ENCODE results near the gene XRCC3. TPM values are rescaled to one million over a fixed set of nuclear protein-coding genes. Genes with fewer than 3 reads are reported as not detected.

Gene XRCC3
- total RNA-seq, 1 donor from 2014 or later = 6.9 TPM

- intact Hi-C loops (cut with DNase I) = no loop called here
- no peak overlapping the region for H3K27ac ChIP-seq
- peaks cover 0 to 42% of the 10 kb centered on the region in 2 donors for H3K36me3 ChIP-seq
- H3K4me1 ChIP-seq = peaks cover 28% of the 10 kb centered on the region
- no peaks in the 10 kb centered on the region for H3K9me3 ChIP-seq
- H3K4me3 ChIP-seq = no peak overlapping the region
- no peak for DNase-seq (ENCODE audit: extremely low spot score in 2 of 2)
- no peak for TF ChIP-seq POLR2A (IDR thresholded peaks at IDR 0.05)
- TF ChIP-seq POLR2AphosphoS5 (IDR thresholded peaks at IDR 0.05; ENCODE audit: insufficient read depth in 1 of 2, low read depth in 1 of 2) = no peak
- no peak for TF ChIP-seq CTCF (IDR thresholded peaks at IDR 0.05)
- H3K27me3 ChIP-seq = no peaks in the 10 kb centered on the region
Measured at GRCh38 chr14:103704708-103705107, 10.5 kb downstream of the XRCC3 start.

- peaks cover 0 to 51% of the 10 kb centered on the region in 2 donors for H3K36me3 ChIP-seq
- intact Hi-C loops (cut with DNase I) = no loop called here
- H3K27me3 ChIP-seq = no peaks in the 10 kb centered on the region
- H3K9me3 ChIP-seq = no peaks in the 10 kb centered on the region
- H3K4me3 ChIP-seq = no peak overlapping the region
- H3K4me1 ChIP-seq = peaks cover 28% of the 10 kb centered on the region
- H3K27ac ChIP-seq = no peak overlapping the region
- DNase-seq (ENCODE audit: extremely low spot score in 2 of 2) = no peak
- peak in 1 of 2 donors; percentile 3 for TF ChIP-seq POLR2AphosphoS5 (IDR thresholded peaks at IDR 0.05; ENCODE audit: insufficient read depth in 1 of 2, low read depth in 1 of 2)
- TF ChIP-seq POLR2A (IDR thresholded peaks at IDR 0.05) = no peak
Measured at GRCh38 chr14:103703433-103704385, 11.5 kb downstream of the XRCC3 start.

GRCh38 chr14:103702497-103703432 is 12.5 kb downstream of the XRCC3 start:
- H3K27ac ChIP-seq = no peak overlapping the region
- H3K36me3 ChIP-seq = peaks cover 0 to 58% of the 10 kb centered on the region in 2 donors
- DNase-seq (ENCODE audit: extremely low spot score in 2 of 2) = no peak
- peaks cover 28% of the 10 kb centered on the region for H3K4me1 ChIP-seq
- H3K27me3 ChIP-seq = no peaks in the 10 kb centered on the region
- no peaks in the 10 kb centered on the region for H3K9me3 ChIP-seq
- H3K4me3 ChIP-seq = no peak overlapping the region
- TF ChIP-seq POLR2A (IDR thresholded peaks at IDR 0.05) = no peak
- no peak for TF ChIP-seq POLR2AphosphoS5 (IDR thresholded peaks at IDR 0.05; ENCODE audit: insufficient read depth in 1 of 2, low read depth in 1 of 2)
- TF ChIP-seq CTCF (IDR thresholded peaks at IDR 0.05) = no peak
- intact Hi-C loops (cut with DNase I) = no loop called here

- Histone ChIP-seq H3K36me3 (peaks cover 0 to 58% of the 10 kb centered on the region in 2 donors), H3K9me3 (no peaks in the 10 kb centered on the region), H3K4me1 (peaks cover 28% of the 10 kb centered on the region), H3K4me3 (no peak overlapping the region), H3K27me3 (no peaks in the 10 kb centered on the region), H3K27ac (no peak overlapping the region)
- intact Hi-C loops (cut with DNase I) = no loop called here
- DNase-seq (ENCODE audit: extremely low spot score in 2 of 2) = no peak
- TF ChIP-seq POLR2AphosphoS5 (IDR thresholded peaks at IDR 0.05; ENCODE audit: insufficient read depth in 1 of 2, low read depth in 1 of 2) = no peak
- no peak for TF ChIP-seq CTCF (IDR thresholded peaks at IDR 0.05)
- no peak for TF ChIP-seq POLR2A (IDR thresholded peaks at IDR 0.05)
Measured at GRCh38 chr14:103702095-103702494, 13.2 kb downstream of the XRCC3 start.

- H3K9me3 ChIP-seq = no peaks in the 10 kb centered on the region
- intact Hi-C loops (cut with DNase I) = no loop called here
- no peak overlapping the region for H3K4me3 ChIP-seq
- peaks cover 36% of the 10 kb centered on the region for H3K4me1 ChIP-seq
- DNase-seq (ENCODE audit: extremely low spot score in 2 of 2) = no peak
- H3K27ac ChIP-seq = no peak overlapping the region
- H3K27me3 ChIP-seq = no peaks in the 10 kb centered on the region
- TF ChIP-seq POLR2A (IDR thresholded peaks at IDR 0.05) (no peak), POLR2AphosphoS5 (IDR thresholded peaks at IDR 0.05; ENCODE audit: insufficient read depth in 1 of 2, low read depth in 1 of 2) (no peak), CTCF (IDR thresholded peaks at IDR 0.05) (no peak)
- peaks cover 0 to 53% of the 10 kb centered on the region in 2 donors for H3K36me3 ChIP-seq
Measured at GRCh38 chr14:103700753-103701490, 14.3 kb downstream of the XRCC3 start.

Measured in vagina (tissue), 2 donors.